Panc1 (cell line): ENCODE measurements around the gene OTUD7B. TPM values are rescaled to one million over a fixed set of nuclear protein-coding genes. Genes with fewer than 3 reads are reported as not detected.

ENCODE experiments used
- ATAC-seq: fragments of 200-7000 bp; cut with Tn5 transposase; 2 replicates; pipeline ENCODE4 v1.9.1; 2020; ENCODE audit warnings: mild to moderate bottlenecking, moderate library complexity
- BruUV-seq: library from RNA; stranded (reverse); fragments of 400-500 nt; replicated peaks from 2 replicates; lab custom pipeline; 2021; lab: Mats Ljungman, UMichigan
- CTCF ChIA-PET: fragments of 300-600 bp; sonication (Branson Sonifier 250); formaldehyde crosslinking; loops from one replicate; lab custom pipeline; 2022; ENCODE audit warnings: antibody characterized with exemption; lab: Charles Lee
- POLR2A ChIA-PET: fragments of 300-600 bp; sonication (Branson Sonifier 250); formaldehyde crosslinking; loops from one replicate; lab custom pipeline; 2022; ENCODE audit warnings: antibody characterized with exemption; lab: Charles Lee
- DNase-seq: peaks from one replicate; pipeline ENCODE4 v3.0.0-alpha.2; 2010; ENCODE audit warnings: low read depth, low spot score
- H3K27ac ChIP-seq: 2 replicates; pipeline ENCODE4 v1.5.1; 2011; ENCODE audit warnings: mild to moderate bottlenecking, low read length, inconsistent platforms
- H3K27me3 ChIP-seq: fragments of 200-500 bp; sonication (Bioruptor generic); 2 replicates; pipeline ENCODE4 v1.6.0; 2014; ENCODE audit warnings: low read length, inconsistent platforms; ENCODE audit not compliant: control insufficient read depth, insufficient read depth
- H3K36me3 ChIP-seq: fragments of 200-500 bp; sonication (Bioruptor generic); 2 replicates; pipeline ENCODE4 v1.5.1; 2014; ENCODE audit warnings: inconsistent platforms, mild to moderate bottlenecking, low read length, moderate library complexity; ENCODE audit not compliant: control insufficient read depth, insufficient read depth
- H3K4me1 ChIP-seq: 2 replicates; pipeline ENCODE4 v1.5.1; 2011; ENCODE audit warnings: inconsistent platforms, mild to moderate bottlenecking, low read length, moderate library complexity; ENCODE audit not compliant: control insufficient read depth, insufficient read depth
- H3K4me3 ChIP-seq, 2 experiments: 2 replicates each; pipeline ENCODE4 v1.5.1; 2011 to 2012; ENCODE audit warnings: low read depth in 2 of 2, low read length in 2 of 2, mild to moderate bottlenecking in 2 of 2, inconsistent platforms in 1 of 2, moderate library complexity in 1 of 2
- H3K9me3 ChIP-seq: fragments of 200-500 bp; sonication (Bioruptor generic); 2 replicates; pipeline ENCODE4 v1.5.1; 2014; ENCODE audit warnings: low read depth, mild to moderate bottlenecking, inconsistent platforms, low read length, moderate library complexity; ENCODE audit not compliant: control insufficient read depth, insufficient read depth
- CTCF ChIP-seq: fragments of 450-650 bp; IDR thresholded peaks from 2 replicates; pipeline ENCODE4 v1.5.1; 2017; ENCODE audit warnings: mild to moderate bottlenecking
- POLR2AphosphoS5 ChIP-seq: IDR thresholded peaks from 2 replicates; pipeline ENCODE4 v1.6.1; 2012; ENCODE audit warnings: mild to moderate bottlenecking, low read depth, low read length, moderate library complexity
- REST ChIP-seq, 2 experiments: IDR thresholded peaks; 2 replicates each; pipeline ENCODE4 v1.6.1; 2011 to 2012; ENCODE audit warnings: low read depth in 2 of 2, control low read depth in 1 of 2, low read length in 1 of 2, mild to moderate bottlenecking in 1 of 2, moderate library complexity in 1 of 2; ENCODE audit not compliant: insufficient read depth in 1 of 2
- SIN3A ChIP-seq: IDR thresholded peaks from 2 replicates; pipeline ENCODE4 v1.6.1; 2012; ENCODE audit warnings: low read depth, mild to moderate bottlenecking, low read length, moderate library complexity, borderline replicate concordance; ENCODE audit not compliant: insufficient read depth
- TCF7L2 ChIP-seq: IDR thresholded peaks from 2 replicates; pipeline ENCODE4 v1.6.1; 2011; ENCODE audit warnings: mild to moderate bottlenecking, low read depth, low read length, inconsistent platforms
- in situ Hi-C: cut with HindIII; loops from 2 replicates; pipeline ENCODE4 v1.10.0; 2016; ENCODE audit warnings: low sequenced_read_pairs, low pct_unique_long_range_greater_than_20kb
- intact Hi-C: fragments of 100-400 bp; cut with micrococcal nuclease; formaldehyde crosslinking; loops from one replicate; pipeline ENCODE4 v1.10.0; 2022; ENCODE audit not compliant: unreplicated experiment
- total RNA-seq: library from RNA; stranded (reverse); gene quantifications from one replicate; pipeline ENCODE4 v1.2.1, GENCODE V29; 2021; ENCODE audit not compliant: unreplicated experiment

Gene OTUD7B
- total RNA-seq, 1 experiment from 2014 or later: 24.1 TPM

GRCh38 chr1:149977345-149977744 lies 33.2 kb downstream of the OTUD7B start:
- Histone ChIP-seq H3K4me3 (no peak overlapping the region), H3K27ac (no peak overlapping the region), H3K9me3 (no peaks in the 10 kb centered on the region), H3K36me3 (peaks cover 3% of the 10 kb centered on the region; the same call in 1 of the 2 replicates), H3K27me3 (no peaks in the 10 kb centered on the region), H3K4me1 (0 out of 2 replicates have a peak, but pooled peaks cover 7% of the 10 kb centered on the region)
- intact Hi-C loops (no loop called here), in situ Hi-C loops (no loop called here)
- POLR2A ChIA-PET: no interaction called here
- ATAC-seq: no peak
- BruUV-seq: no TSS peak
- CTCF ChIA-PET: interaction anchor here (0.7 kb wide), 1 partner anchor 210 kb away, joined by 3 read pairs; no protein-coding TSS in a partner anchor
- no peak for TF ChIP-seq POLR2AphosphoS5
- no peak for DNase-seq

DNA sequence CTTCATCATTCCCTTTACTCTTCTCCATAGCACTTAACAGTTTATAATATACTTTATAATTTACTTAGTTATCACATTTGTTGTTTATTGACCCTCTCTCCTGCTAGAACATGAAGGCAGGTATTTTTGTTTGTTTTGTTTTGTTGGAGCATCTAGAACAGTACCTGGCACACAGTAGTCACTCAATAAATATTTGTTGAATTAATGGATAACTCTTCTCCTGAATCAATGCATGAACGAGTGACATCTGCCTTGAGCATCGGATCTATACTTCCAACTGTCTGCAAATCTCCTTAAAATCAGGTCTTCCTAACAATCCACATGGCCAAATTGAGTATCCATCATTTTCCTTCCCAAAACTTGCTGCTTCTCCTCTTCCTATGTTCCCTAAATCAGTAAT lies 38.0 kb downstream of the OTUD7B start:
- in situ Hi-C loops (no loop called here), intact Hi-C loops (no loop called here)
- H3K4me1 ChIP-seq: no peaks in the 10 kb centered on the region
- H3K9me3 ChIP-seq: no peaks in the 10 kb centered on the region
- POLR2A ChIA-PET: no interaction called here
- DNase-seq (no peak), ATAC-seq (no peak)
- peaks cover 3% of the 10 kb centered on the region; the same call in 1 of the 2 replicates for H3K36me3 ChIP-seq
- no peaks in the 10 kb centered on the region for H3K27me3 ChIP-seq
- CTCF ChIA-PET: no interaction called here
- TF ChIP-seq CTCF: no peak
- no peak for TF ChIP-seq POLR2AphosphoS5
- TF ChIP-seq REST (IDR thresholded peaks at IDR 0.05; ENCODE audit: insufficient read depth in 1 of 2, low read depth in 2 of 2, low read length in 1 of 2): no peak
- TF ChIP-seq SIN3A: no peak
- no peak for TF ChIP-seq TCF7L2
- TSS peak; percentile 36 for BruUV-seq
- no peak overlapping the region for H3K27ac ChIP-seq
- H3K4me3 ChIP-seq: no peak overlapping the region

DNA sequence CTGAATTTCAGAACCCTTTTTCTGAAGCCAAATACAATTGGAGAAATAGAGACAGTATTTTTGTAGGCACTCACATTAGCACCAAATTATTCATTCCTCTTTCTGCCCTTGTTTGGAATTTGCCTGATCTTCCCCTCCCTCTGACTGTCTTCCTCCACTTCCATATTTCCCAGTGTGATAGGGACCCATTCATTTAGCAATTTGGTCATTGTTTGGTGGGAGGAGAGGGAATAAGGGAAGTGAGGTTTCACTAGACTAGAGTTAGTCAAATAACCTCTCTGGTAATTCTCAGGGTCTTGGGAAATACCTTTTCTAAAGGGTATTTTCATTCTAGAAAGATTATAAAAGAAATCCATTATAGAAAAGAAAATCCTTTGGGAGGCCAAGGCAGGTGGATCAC lies 42.9 kb downstream of the OTUD7B start:
- no peak overlapping the region for H3K4me3 ChIP-seq
- POLR2A ChIA-PET: no interaction called here
- in situ Hi-C loops: no loop called here
- BruUV-seq: no TSS peak
- intact Hi-C loops: no loop called here
- CTCF ChIA-PET: no interaction called here
- no peak for DNase-seq
- H3K9me3 ChIP-seq: no peaks in the 10 kb centered on the region
- no peak for TF ChIP-seq TCF7L2
- TF ChIP-seq REST (IDR thresholded peaks at IDR 0.05; ENCODE audit: insufficient read depth in 1 of 2, low read depth in 2 of 2, low read length in 1 of 2): no peak
- TF ChIP-seq POLR2AphosphoS5: no peak
- TF ChIP-seq CTCF: no peak
- TF ChIP-seq SIN3A: no peak
- H3K4me1 ChIP-seq: no peaks in the 10 kb centered on the region
- 0 out of 2 replicates have a peak, but pooled peaks cover 5% of the 10 kb centered on the region for H3K36me3 ChIP-seq
- no peak for ATAC-seq
- no peak overlapping the region for H3K27ac ChIP-seq
- no peaks in the 10 kb centered on the region for H3K27me3 ChIP-seq
